ENCODE results near the gene NEO1.

DNA sequence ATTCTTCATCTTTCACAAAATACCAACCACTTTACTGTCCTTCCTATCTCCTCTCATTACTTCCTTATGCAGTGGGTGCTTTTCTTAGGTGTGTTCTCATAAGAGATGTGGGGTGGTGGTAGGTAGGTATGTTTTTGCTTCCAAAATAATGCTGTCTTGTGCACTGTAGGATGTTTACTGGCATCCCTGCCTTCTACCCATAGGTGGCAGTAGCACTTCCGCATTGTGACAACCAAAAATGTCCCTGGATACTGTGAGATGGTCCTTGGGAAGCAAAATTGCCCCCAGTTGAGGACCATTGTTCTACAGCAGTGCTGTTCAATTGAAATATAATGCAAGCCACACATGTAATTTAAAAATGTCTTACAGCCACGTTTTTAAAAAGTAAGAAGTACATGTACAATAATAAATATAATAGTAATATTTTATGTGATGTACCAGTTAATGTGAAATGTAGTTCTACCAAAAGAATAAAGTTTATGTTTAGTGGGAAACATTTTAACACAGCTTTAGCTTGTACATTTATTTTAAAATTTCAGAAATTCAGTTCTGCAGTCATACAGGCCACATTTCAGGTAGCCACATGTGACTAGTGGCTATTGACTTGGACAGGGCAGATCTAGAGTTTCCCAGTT is 75.2 kb downstream of the NEO1 start:
- TF ChIP-seq, protein P1, sequence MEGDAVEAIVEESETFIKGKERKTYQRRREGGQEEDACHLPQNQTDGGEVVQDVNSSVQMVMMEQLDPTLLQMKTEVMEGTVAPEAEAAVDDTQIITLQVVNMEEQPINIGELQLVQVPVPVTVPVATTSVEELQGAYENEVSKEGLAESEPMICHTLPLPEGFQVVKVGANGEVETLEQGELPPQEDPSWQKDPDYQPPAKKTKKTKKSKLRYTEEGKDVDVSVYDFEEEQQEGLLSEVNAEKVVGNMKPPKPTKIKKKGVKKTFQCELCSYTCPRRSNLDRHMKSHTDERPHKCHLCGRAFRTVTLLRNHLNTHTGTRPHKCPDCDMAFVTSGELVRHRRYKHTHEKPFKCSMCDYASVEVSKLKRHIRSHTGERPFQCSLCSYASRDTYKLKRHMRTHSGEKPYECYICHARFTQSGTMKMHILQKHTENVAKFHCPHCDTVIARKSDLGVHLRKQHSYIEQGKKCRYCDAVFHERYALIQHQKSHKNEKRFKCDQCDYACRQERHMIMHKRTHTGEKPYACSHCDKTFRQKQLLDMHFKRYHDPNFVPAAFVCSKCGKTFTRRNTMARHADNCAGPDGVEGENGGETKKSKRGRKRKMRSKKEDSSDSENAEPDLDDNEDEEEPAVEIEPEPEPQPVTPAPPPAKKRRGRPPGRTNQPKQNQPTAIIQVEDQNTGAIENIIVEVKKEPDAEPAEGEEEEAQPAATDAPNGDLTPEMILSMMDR (IDR thresholded peaks at IDR 0.05) = peak; percentile 36 to 68 (median 56)
- no peak for TF ChIP-seq POLR2A (IDR thresholded peaks at IDR 0.05)
